Erythroblast (primary cell): ENCODE data around the gene HORMAD2.

ENCODE experiments used
- GATA1 ChIP-seq: IDR thresholded peaks from 2 replicates; pipeline ENCODE4 v1.6.1; 2011; ENCODE audit warnings: low read depth, mild to moderate bottlenecking, control low read depth, low read length, moderate library complexity
- POLR2A ChIP-seq: IDR thresholded peaks from 2 replicates; pipeline ENCODE4 v1.6.1; 2011; ENCODE audit warnings: mild to moderate bottlenecking, low read length

GRCh38 chr22:30089655-30089974 lies 9.4 kb downstream of the HORMAD2 start:
- TF ChIP-seq POLR2A (no peak), GATA1 (no peak)
